ENCODE data around the gene GATAD2A.
"Not testable (repeated sequence)": the region's sequence is repeated elsewhere in the genome, so short reads cannot be mapped to it uniquely, and the experiment has no call there.

The GATAD2A gene

GRCh38 chr19:19464339-19465098, 59.0 kb downstream of the GATAD2A start:
- DNase-seq (ENCODE audit: low read depth in 2 of 2) = no peak

- no peak for DNase-seq (ENCODE audit: low read depth in 2 of 2)
Measured at GRCh38 chr19:19465436-19466070, 60.1 kb downstream of the GATAD2A start.

- no peak for DNase-seq (ENCODE audit: low read depth in 2 of 2)
Measured at GRCh38 chr19:19466201-19466600, 60.7 kb downstream of the GATAD2A start.

GRCh38 chr19:19468424-19469050, 63.1 kb downstream of the GATAD2A start:
- DNase-seq (ENCODE audit: low read depth in 2 of 2) = no peak

- DNase-seq (ENCODE audit: low read depth in 2 of 2) = no peak
Measured at GRCh38 chr19:19470579-19470978, 65.1 kb downstream of the GATAD2A start.

- DNase-seq (ENCODE audit: low read depth in 2 of 2) = no peak
Measured at GRCh38 chr19:19471682-19472081, 66.2 kb downstream of the GATAD2A start.

GRCh38 chr19:19472106-19472505, 66.6 kb downstream of the GATAD2A start:
- not testable (repeated sequence) for DNase-seq (ENCODE audit: low read depth in 2 of 2)

- no peak for DNase-seq (ENCODE audit: low read depth in 2 of 2)
Measured at GRCh38 chr19:19475015-19475765, 69.7 kb downstream of the GATAD2A start.

- no peak for DNase-seq (ENCODE audit: low read depth in 2 of 2)
Measured at GRCh38 chr19:19475849-19476828, 70.7 kb downstream of the GATAD2A start.

GRCh38 chr19:19477705-19478383, 72.4 kb downstream of the GATAD2A start:
- no peak for DNase-seq (ENCODE audit: low read depth in 2 of 2)

- no peak for DNase-seq (ENCODE audit: low read depth in 2 of 2)
Measured at GRCh38 chr19:19480688-19481087, 75.2 kb downstream of the GATAD2A start.

- DNase-seq (ENCODE audit: low read depth in 2 of 2) = no peak
Measured at GRCh38 chr19:19482809-19483596, 77.5 kb downstream of the GATAD2A start.

GRCh38 chr19:19485161-19485997, 79.9 kb downstream of the GATAD2A start:
- DNase-seq (ENCODE audit: low read depth in 2 of 2) = no peak

- no peak for DNase-seq (ENCODE audit: low read depth in 2 of 2)
Measured at GRCh38 chr19:19485998-19486290, 80.5 kb downstream of the GATAD2A start.

GRCh38 chr19:19486343-19487076, 81.0 kb downstream of the GATAD2A start:
- no peak for DNase-seq (ENCODE audit: low read depth in 2 of 2)

GRCh38 chr19:19487077-19487949, 81.8 kb downstream of the GATAD2A start:
- no peak for DNase-seq (ENCODE audit: low read depth in 2 of 2)
